GM12865 (cell line): Measurements from ENCODE around the gene WNT8A.

ENCODE experiments used
- DNase-seq: peaks from one replicate; pipeline ENCODE4 v3.0.0; 2010; ENCODE audit warnings: low read depth
- H3K4me3 ChIP-seq: 2 replicates; pipeline ENCODE4 v1.5.1; 2011; ENCODE audit warnings: mild to moderate bottlenecking, low read depth, low read length, control low read depth
- TF ChIP-seq, protein P1 (sequence below): IDR thresholded peaks from 2 replicates; pipeline ENCODE4 v1.5.1; 2011; ENCODE audit warnings: low read length, control low read depth, low read depth, inconsistent platforms; ENCODE audit not compliant: insufficient read depth; ENCODE audit errors: missing control alignments

WNT8A gene

DNA sequence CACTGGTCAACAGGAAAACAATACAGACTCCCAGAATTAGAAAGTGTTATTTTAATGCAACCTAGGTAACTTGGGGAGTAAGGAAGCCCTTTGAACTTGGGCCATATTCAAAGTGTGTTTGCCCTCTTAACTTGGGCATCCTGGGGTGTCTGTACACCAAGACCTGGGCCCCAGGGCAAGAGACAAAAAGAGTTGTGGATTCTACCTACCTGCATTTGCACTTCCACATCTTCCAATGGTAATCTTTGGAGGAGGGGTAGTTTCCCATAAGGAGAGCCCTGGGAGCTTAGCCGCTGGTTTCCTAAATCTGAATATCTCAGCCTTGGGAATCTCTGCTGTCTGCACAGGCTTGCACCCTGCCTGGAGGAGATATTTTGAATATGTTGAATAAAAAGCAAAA lies 8.5 kb downstream of the WNT8A start:
- TF ChIP-seq, protein P1, sequence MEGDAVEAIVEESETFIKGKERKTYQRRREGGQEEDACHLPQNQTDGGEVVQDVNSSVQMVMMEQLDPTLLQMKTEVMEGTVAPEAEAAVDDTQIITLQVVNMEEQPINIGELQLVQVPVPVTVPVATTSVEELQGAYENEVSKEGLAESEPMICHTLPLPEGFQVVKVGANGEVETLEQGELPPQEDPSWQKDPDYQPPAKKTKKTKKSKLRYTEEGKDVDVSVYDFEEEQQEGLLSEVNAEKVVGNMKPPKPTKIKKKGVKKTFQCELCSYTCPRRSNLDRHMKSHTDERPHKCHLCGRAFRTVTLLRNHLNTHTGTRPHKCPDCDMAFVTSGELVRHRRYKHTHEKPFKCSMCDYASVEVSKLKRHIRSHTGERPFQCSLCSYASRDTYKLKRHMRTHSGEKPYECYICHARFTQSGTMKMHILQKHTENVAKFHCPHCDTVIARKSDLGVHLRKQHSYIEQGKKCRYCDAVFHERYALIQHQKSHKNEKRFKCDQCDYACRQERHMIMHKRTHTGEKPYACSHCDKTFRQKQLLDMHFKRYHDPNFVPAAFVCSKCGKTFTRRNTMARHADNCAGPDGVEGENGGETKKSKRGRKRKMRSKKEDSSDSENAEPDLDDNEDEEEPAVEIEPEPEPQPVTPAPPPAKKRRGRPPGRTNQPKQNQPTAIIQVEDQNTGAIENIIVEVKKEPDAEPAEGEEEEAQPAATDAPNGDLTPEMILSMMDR = no peak
- no peak overlapping the region for H3K4me3 ChIP-seq
- DNase-seq = no peak

- no peak for DNase-seq
- no peak overlapping the region for H3K4me3 ChIP-seq
- TF ChIP-seq, protein P1 = no peak
These were observed 9.2 kb downstream of the WNT8A start for GRCh38 chr5:138093036-138093435.

DNA sequence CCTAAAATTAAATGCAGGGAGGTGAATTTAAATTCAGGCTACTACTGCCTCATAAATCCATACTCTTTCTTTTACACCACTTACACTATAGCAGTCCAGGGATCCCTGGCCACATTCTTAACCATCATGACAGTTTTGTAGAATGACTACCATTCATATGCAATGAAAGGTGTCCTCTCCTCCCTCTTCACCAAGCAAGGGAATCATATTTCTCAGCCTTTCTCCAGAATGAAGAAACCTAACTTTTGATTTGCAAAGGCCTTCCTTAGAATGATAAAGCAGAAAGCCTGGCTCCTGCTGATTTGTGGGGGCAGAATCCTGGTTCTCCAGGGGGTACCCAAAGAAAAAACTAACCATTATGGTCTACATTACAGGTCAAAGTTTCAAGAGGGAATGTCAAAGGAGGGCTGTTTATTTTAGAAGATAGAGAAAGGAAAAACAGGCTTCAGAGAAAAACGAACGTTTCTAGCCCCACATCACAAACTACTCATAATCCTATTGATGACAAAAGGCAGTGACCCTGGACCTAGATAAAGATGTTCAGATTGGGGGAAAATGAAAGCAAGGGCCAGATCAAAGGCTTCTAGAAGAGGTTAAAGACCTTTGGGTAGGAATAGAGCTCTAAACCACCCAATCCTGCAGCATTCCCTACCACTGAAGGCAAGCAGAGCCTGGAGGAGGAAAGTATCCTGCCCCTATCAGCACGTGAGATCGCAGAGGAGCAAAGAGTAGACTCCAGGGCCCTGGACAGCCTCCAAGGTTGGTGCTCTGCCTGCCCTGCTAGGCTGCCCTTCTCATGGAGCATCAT lies 11.5 kb downstream of the WNT8A start:
- no peak for DNase-seq
- TF ChIP-seq, protein P1 = no peak
- H3K4me3 ChIP-seq = no peak overlapping the region

DNA sequence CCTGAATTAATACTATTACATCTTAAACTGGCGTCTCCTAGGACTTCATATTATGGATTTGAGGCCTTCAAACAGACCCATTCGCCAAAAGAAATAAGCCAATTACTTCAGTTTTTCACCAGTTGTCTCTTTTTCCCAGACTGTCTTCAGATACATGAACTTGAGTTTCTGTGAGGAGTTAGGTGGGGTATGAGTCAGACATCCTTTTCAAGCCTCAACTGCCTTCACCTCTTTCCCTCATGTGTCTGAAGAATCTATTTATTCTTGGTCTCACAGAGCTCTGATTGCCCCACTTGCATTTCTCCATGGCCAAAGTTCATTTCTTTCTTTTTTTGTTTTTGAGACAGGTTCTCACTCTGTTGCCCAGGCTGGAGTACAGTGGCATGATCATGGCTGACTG lies 12.5 kb downstream of the WNT8A start:
- peak; percentile 15 for DNase-seq
- TF ChIP-seq, protein P1 = no peak
- no peak overlapping the region for H3K4me3 ChIP-seq

DNA sequence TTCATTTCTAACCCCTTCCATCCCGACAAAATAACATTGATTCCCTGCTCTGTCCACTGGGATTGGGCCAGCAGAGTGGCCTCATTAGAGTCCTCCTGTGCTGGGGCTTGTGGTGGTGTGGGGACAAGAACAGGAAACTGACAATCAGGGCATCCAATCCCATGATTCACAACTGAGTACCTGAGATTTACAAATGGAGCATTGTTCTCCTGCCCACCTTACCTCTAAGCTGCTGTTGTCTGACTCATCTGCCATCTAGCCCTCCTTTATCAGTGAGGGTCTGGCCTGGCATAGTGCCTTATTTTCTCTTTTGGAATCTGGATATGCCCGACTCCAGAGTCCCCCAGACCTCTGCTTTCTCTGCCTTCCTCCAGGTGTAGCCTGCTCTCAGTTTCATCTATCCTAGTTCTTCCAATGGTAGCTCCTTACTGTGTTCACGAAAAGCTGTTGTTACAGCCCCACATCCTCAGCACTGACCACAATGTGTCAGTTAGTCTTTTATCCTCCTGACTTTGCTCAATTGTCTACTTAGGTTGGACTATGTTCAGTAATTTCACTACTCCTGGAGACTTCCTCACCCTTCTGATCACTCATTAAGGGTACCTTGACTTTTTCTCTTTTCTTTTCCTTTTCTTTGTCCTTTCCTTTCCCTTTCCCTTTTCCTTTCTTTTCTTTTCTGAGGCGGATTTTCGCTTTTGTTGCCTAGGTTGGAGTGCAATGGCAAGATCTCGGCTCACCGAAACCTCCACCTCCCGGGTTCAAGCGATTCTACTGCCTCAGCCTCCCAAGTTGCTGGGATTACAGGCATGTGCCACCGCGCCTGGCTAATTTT lies 13.4 kb downstream of the WNT8A start:
- TF ChIP-seq, protein P1 = no peak
- DNase-seq = no peak
- no peak overlapping the region for H3K4me3 ChIP-seq

- no peak overlapping the region for H3K4me3 ChIP-seq
- TF ChIP-seq, protein P1 = no peak
- DNase-seq = peak; percentile 17
These were observed 18.9 kb downstream of the WNT8A start for GRCh38 chr5:138102454-138103318.
